ENCODE results near the gene CCDC30. TPM values are rescaled to one million over a fixed set of nuclear protein-coding genes. Genes with fewer than 3 reads are reported as not detected.
"Not testable (repeated sequence)": the region's sequence is repeated elsewhere in the genome, so short reads cannot be mapped to it uniquely, and the experiment has no call there.

CCDC30 gene
- total RNA-seq, 1 donor from 2014 or later = 3.2 TPM

DNA sequence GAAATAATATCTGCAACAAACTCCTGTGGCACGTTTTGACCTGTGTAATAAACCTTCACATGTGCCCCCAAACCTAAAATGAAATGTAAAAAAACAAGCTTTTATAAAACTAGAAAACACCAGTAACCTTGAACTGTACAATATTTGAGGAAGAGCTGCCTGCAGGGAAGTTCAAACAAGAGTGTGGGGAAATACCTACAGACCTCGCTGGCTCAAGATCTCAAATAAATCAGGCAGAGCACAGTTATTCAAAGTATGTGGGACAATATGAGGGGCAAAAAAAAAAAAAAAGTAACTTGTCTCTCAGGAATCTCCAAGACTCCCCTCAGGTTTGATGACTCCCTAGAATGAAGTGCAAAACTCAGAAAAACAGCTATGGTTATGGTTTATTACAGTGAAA is 157.2 kb downstream of the CCDC30 start:
- no peak for DNase-seq (ENCODE audit: low spot score)
- H3K27ac Mint-ChIP-seq (ENCODE audit: unreplicated experiment) = no peak overlapping the region
- peaks cover 3% of the 10 kb centered on the region for H3K36me3 Mint-ChIP-seq (ENCODE audit: low read depth)
- TF ChIP-seq, protein P1, sequence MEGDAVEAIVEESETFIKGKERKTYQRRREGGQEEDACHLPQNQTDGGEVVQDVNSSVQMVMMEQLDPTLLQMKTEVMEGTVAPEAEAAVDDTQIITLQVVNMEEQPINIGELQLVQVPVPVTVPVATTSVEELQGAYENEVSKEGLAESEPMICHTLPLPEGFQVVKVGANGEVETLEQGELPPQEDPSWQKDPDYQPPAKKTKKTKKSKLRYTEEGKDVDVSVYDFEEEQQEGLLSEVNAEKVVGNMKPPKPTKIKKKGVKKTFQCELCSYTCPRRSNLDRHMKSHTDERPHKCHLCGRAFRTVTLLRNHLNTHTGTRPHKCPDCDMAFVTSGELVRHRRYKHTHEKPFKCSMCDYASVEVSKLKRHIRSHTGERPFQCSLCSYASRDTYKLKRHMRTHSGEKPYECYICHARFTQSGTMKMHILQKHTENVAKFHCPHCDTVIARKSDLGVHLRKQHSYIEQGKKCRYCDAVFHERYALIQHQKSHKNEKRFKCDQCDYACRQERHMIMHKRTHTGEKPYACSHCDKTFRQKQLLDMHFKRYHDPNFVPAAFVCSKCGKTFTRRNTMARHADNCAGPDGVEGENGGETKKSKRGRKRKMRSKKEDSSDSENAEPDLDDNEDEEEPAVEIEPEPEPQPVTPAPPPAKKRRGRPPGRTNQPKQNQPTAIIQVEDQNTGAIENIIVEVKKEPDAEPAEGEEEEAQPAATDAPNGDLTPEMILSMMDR (IDR thresholded peaks at IDR 0.05) = no peak
- peaks cover 10% of the 10 kb centered on the region for H3K9me3 Mint-ChIP-seq (ENCODE audit: low read depth)
- H3K27me3 Mint-ChIP-seq (ENCODE audit: low read depth) = peaks cover 24% of the 10 kb centered on the region
- H3K4me1 Mint-ChIP-seq (ENCODE audit: low read depth) = no peaks in the 10 kb centered on the region
- H3K4me3 Mint-ChIP-seq (ENCODE audit: unreplicated experiment) = no peak overlapping the region

DNA sequence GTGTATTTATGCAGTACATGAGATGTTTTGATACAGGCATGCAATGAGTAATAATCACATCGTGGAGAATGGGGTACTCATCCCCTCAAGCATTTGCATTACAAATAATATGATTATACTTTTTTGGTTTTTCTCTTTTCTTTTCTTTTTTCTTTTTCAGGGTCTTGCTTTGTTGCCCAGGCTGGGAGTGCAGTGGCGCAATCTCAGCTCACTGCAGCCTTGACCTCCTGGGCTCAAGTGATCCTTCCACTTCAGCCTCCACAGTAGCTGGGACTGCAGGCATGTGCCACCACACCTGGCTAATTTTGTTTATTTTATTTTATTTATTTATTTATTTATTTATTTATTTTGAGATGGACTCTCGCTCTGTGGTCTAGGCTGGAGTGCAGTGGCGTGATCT is 158.1 kb downstream of the CCDC30 start:
- H3K36me3 Mint-ChIP-seq (ENCODE audit: low read depth) = not testable (repeated sequence)

DNA sequence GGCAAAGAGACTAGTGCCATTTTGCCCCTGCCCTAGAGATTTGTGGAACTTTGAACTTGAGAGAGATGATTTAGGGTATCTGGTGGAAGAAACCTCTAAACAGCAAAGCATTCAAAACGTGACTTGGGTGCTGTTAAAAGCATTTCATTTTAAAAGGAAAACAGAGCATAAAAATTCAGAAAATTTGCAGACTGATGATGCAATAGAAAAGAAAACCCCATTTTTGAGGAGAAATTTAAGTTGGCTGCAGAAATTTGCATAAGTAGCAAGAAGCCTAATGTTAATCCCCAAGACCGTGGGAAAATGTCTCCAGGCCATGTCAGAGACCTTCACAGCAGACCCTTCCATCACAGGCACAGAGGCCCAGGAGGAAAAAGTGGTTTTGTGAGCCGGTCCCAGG is 164.1 kb downstream of the CCDC30 start:
- H3K4me1 Mint-ChIP-seq (ENCODE audit: low read depth); H3K4me3 Mint-ChIP-seq (ENCODE audit: unreplicated experiment); DNase-seq (ENCODE audit: low spot score); H3K36me3 Mint-ChIP-seq (ENCODE audit: low read depth); H3K27ac Mint-ChIP-seq (ENCODE audit: unreplicated experiment): not testable (repeated sequence)
- Mint-ChIP-seq H3K9me3 (ENCODE audit: low read depth) (peaks cover 14% of the 10 kb centered on the region), H3K27me3 (ENCODE audit: low read depth) (peaks cover 30% of the 10 kb centered on the region)

More for the DNA sequence above, 158.1 kb downstream of the CCDC30 start:
- H3K4me3 Mint-ChIP-seq (ENCODE audit: unreplicated experiment); DNase-seq (ENCODE audit: low spot score); H3K4me1 Mint-ChIP-seq (ENCODE audit: low read depth); H3K27ac Mint-ChIP-seq (ENCODE audit: unreplicated experiment): not testable (repeated sequence)
- Mint-ChIP-seq H3K9me3 (ENCODE audit: low read depth) (peaks cover 12% of the 10 kb centered on the region), H3K27me3 (ENCODE audit: low read depth) (peaks cover 30% of the 10 kb centered on the region)

DNA sequence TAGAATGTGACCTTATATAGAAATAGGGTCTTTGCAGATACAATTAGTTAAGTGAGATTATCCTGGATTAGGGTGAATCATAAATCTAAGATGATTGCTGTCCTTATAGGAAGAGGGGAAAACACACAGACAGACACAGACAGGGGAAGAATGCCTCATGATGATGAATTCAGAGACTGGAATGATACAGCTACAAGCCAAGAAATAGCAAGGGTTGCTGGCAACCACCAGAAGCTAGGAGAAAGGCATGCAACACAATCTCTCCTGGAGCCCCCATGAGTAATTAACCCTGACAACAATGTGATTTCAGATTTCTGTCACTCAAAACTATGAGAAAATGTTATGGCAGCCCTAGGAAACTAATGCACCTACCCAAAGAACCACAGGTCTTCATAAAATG is 176.0 kb downstream of the CCDC30 start:
- no peak overlapping the region for H3K4me3 Mint-ChIP-seq (ENCODE audit: unreplicated experiment)
- no peak for DNase-seq (ENCODE audit: low spot score)
- H3K4me1 Mint-ChIP-seq (ENCODE audit: low read depth) = no peaks in the 10 kb centered on the region
- TF ChIP-seq, protein P1 (IDR thresholded peaks at IDR 0.05) = no peak
- no peaks in the 10 kb centered on the region for H3K27me3 Mint-ChIP-seq (ENCODE audit: low read depth)
- no peak overlapping the region for H3K27ac Mint-ChIP-seq (ENCODE audit: unreplicated experiment)
- H3K36me3 Mint-ChIP-seq (ENCODE audit: low read depth) = no peaks in the 10 kb centered on the region
- no peaks in the 10 kb centered on the region for H3K9me3 Mint-ChIP-seq (ENCODE audit: low read depth)

DNA sequence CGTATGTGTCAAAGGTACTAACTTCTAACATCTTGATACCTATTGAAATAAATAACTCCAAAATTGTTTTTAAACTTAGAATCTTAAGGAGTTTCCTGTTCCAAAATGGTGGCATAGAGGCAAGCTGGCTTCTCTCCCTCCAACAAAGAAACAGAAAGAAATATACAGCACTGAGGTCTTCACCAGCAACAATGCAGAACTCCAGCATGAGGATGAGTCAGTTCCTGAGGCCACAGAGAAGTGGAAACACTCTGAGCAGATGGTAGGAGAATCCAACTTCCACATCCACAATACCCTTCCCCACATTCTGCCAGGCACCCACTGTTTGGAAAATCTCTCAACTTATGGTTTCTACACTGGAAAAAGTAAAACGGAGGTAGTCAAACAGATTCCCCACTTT is 183.0 kb downstream of the CCDC30 start:
- DNase-seq (ENCODE audit: low spot score) = no peak

DNA sequence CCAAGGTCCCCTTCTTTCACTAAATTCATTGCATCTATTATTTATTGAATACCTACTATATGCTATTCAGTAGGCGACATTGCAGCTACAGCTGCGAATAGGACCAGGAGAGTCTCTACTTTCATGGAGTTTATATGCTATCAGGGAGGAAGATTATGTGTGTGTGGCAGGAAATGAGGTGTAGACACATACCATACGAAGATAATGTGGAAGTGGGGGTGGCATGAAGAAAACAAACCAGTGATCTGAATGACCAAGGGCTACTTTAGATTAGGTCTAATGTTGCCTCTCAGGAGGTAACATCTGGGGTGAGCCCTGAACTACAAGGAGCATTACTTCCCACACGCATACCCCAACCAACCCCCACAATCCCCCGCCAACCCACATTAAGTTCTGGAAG is 194.1 kb downstream of the CCDC30 start:
- Mint-ChIP-seq H3K9me3 (ENCODE audit: low read depth) (no peaks in the 10 kb centered on the region), H3K27me3 (ENCODE audit: low read depth) (peaks cover 5% of the 10 kb centered on the region), H3K4me1 (ENCODE audit: low read depth) (peaks cover 17% of the 10 kb centered on the region), H3K36me3 (ENCODE audit: low read depth) (peaks cover 7% of the 10 kb centered on the region), H3K27ac (ENCODE audit: unreplicated experiment) (peak overlapping the region; percentile 99), H3K4me3 (ENCODE audit: unreplicated experiment) (peak overlapping the region; percentile 91)
- TF ChIP-seq, protein P1 (IDR thresholded peaks at IDR 0.05) = no peak
- no peak for DNase-seq (ENCODE audit: low spot score)

More for the DNA sequence above, 183.0 kb downstream of the CCDC30 start:
- TF ChIP-seq, protein P1 (IDR thresholded peaks at IDR 0.05) = no peak
- no peaks in the 10 kb centered on the region for H3K4me1 Mint-ChIP-seq (ENCODE audit: low read depth)
- no peak overlapping the region for H3K27ac Mint-ChIP-seq (ENCODE audit: unreplicated experiment)
- H3K27me3 Mint-ChIP-seq (ENCODE audit: low read depth) = peaks cover 20% of the 10 kb centered on the region
- H3K9me3 Mint-ChIP-seq (ENCODE audit: low read depth) = peaks cover 13% of the 10 kb centered on the region
- H3K4me3 Mint-ChIP-seq (ENCODE audit: unreplicated experiment) = no peak overlapping the region
- peaks cover 10% of the 10 kb centered on the region for H3K36me3 Mint-ChIP-seq (ENCODE audit: low read depth)

All from chondrocyte (in vitro differentiated cells).